ENCODE measurements around the gene MCM3.

GRCh38 chr6:52283111-52283510 lies 1.4 kb downstream of the MCM3 start:
- TF ChIP-seq, protein P1, sequence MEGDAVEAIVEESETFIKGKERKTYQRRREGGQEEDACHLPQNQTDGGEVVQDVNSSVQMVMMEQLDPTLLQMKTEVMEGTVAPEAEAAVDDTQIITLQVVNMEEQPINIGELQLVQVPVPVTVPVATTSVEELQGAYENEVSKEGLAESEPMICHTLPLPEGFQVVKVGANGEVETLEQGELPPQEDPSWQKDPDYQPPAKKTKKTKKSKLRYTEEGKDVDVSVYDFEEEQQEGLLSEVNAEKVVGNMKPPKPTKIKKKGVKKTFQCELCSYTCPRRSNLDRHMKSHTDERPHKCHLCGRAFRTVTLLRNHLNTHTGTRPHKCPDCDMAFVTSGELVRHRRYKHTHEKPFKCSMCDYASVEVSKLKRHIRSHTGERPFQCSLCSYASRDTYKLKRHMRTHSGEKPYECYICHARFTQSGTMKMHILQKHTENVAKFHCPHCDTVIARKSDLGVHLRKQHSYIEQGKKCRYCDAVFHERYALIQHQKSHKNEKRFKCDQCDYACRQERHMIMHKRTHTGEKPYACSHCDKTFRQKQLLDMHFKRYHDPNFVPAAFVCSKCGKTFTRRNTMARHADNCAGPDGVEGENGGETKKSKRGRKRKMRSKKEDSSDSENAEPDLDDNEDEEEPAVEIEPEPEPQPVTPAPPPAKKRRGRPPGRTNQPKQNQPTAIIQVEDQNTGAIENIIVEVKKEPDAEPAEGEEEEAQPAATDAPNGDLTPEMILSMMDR (IDR thresholded peaks at IDR 0.05 in 4 of 5, conservative IDR thresholded peaks at IDR 0.05 in 1 of 5): no peak
- TF ChIP-seq POLR2A (IDR thresholded peaks at IDR 0.05): no peak
